Measurements from ENCODE around the gene ACTG1.

DNA sequence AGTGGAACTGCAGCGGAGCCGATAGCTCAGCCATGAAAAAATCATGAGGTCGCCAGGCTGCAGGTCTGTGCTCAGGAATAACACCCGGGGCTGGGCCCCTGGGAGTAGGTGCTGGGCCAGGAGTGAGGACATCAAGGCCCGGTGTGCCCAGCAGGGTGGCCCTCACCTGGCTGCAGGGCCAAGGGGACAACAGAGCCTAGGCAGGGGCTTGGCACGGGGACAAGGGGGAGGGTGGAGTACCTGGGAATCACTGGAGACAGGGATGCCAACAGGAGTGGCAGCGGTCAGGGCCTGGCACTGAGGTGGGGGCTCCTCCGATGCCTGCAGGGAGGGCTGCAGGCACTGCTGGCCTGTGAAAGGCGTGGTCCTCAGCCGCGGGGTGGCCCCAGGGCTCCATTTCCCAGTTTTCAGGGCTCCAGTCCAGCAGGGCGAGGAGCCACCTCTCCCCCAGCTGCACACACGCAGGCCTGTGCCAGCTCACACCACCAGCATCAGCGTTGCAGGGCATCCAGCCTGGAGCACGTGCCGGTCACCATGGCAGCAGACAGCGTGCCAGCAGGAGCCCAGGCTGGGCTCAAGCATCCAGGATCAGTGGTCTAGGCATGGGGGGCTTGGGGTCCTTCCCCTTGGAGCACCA lies 10.9 kb upstream of the ACTG1 start:
- TF ChIP-seq, protein P1, sequence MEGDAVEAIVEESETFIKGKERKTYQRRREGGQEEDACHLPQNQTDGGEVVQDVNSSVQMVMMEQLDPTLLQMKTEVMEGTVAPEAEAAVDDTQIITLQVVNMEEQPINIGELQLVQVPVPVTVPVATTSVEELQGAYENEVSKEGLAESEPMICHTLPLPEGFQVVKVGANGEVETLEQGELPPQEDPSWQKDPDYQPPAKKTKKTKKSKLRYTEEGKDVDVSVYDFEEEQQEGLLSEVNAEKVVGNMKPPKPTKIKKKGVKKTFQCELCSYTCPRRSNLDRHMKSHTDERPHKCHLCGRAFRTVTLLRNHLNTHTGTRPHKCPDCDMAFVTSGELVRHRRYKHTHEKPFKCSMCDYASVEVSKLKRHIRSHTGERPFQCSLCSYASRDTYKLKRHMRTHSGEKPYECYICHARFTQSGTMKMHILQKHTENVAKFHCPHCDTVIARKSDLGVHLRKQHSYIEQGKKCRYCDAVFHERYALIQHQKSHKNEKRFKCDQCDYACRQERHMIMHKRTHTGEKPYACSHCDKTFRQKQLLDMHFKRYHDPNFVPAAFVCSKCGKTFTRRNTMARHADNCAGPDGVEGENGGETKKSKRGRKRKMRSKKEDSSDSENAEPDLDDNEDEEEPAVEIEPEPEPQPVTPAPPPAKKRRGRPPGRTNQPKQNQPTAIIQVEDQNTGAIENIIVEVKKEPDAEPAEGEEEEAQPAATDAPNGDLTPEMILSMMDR (IDR thresholded peaks at IDR 0.05) = peak in 2 of 12 donors; percentile 6 to 14
- no peak for TF ChIP-seq POLR2A (IDR thresholded peaks at IDR 0.05)
